ENCODE measurements around the gene TRAPPC3L. TPM values are rescaled to one million over a fixed set of nuclear protein-coding genes. Genes with fewer than 3 reads are reported as not detected.
A peak's percentile ranks its signal among the peaks of the same experiment; 100 is the strongest.

TRAPPC3L gene
- total and polyA plus RNA-seq, 2 of the 8 experiments (the other 6 are each of a cell fraction or from before 2014, with no cell fraction given) = not detected

GRCh38 chr6:116461932-116462885 lies 83.3 kb downstream of the TRAPPC3L start:
- Histone ChIP-seq H3K79me1 (ENCODE audit: low read depth, low read length) (no peaks in the 10 kb centered on the region), H3K36me3 (ENCODE audit: control insufficient read depth in 2 of 4, insufficient read depth in 4 of 4, low read length in 3 of 4) (no peaks in the 10 kb centered on the region), H2BK5ac (ENCODE audit: low read depth, low read length) (no peak overlapping the region; the same call in 1 of the 2 replicates), H3K14ac (ENCODE audit: insufficient read length) (no peak overlapping the region), H3K27ac (ENCODE audit: low read depth, low read length) (no peak overlapping the region), H2BK15ac (ENCODE audit: low read length) (peak overlapping the region; percentile 85; the same call in 1 of the 2 replicates), H3K9me3 (ENCODE audit: insufficient read depth in 2 of 2, low read depth in 1 of 2, low read length in 1 of 2) (no peaks in the 10 kb centered on the region), H4K5ac (ENCODE audit: insufficient read length, low read depth, low read length) (no peak overlapping the region), H3K9ac (replicated peaks in 1 of 4; ENCODE audit: extremely low read depth in 1 of 4, low read depth in 3 of 4, low read length in 3 of 4) (peak overlapping the region; percentile 2 to 56 (median 54); a peak in 5 of 7 replicates), H2BK20ac (ENCODE audit: low read length) (no peak overlapping the region), H3K4me3 (ENCODE audit: extremely low read depth in 1 of 4, insufficient read depth in 2 of 4, low read depth in 3 of 4, low read length in 4 of 4) (peak overlapping the region; percentile 23 to 57 (median 43)), H3K56ac (replicated peaks; ENCODE audit: insufficient read length, low read depth, low read length) (no peak overlapping the region), H3K18ac (ENCODE audit: extremely low read depth, low read length) (peak overlapping the region; percentile 81), H3K4ac (replicated peaks; ENCODE audit: insufficient read length, low read depth, low read length) (no peak overlapping the region), H2AK5ac (ENCODE audit: low read depth, low read length) (no peak overlapping the region), H2BK12ac (ENCODE audit: low read depth, low read length) (peak overlapping the region; percentile 89; the same call in 1 of the 2 replicates), H4K91ac (replicated peaks; ENCODE audit: insufficient read length, low read length) (peak overlapping the region; percentile 53), H3K27me3 (replicated peaks in 1 of 4; ENCODE audit: control insufficient read depth in 3 of 4, extremely low read depth in 1 of 4, insufficient read depth in 3 of 4, low read length in 3 of 4) (peaks cover 8 to 33% (median 25%) of the 10 kb centered on the region in 4 experiments), H3K23ac (ENCODE audit: insufficient read length) (no peak overlapping the region), H3K4me2 (ENCODE audit: insufficient read depth in 1 of 2, low read depth in 2 of 2, low read length in 2 of 2) (peak overlapping the region; percentile 57 to 87), H2AFZ (ENCODE audit: low read length) (peak overlapping the region; percentile 76), H3K23me2 (ENCODE audit: low read depth, low read length) (peaks cover 4% of the 10 kb centered on the region; the same call in 1 of the 2 replicates), H2BK120ac (replicated peaks; ENCODE audit: low read depth, low read length) (no peak overlapping the region), H4K8ac (ENCODE audit: extremely low read depth, insufficient read depth, low read length) (peak overlapping the region; percentile 75; the same call in 1 of the 2 replicates), H4K20me1 (replicated peaks in 1 of 2; ENCODE audit: control insufficient read depth in 1 of 2, insufficient read depth in 2 of 2, low read length in 2 of 2) (no peaks in the 10 kb centered on the region), H3K79me2 (ENCODE audit: control insufficient read depth in 1 of 2, insufficient read depth in 2 of 2, low read length in 2 of 2) (no peaks in the 10 kb centered on the region), H3K4me1 (replicated peaks in 1 of 4; ENCODE audit: control insufficient read depth in 3 of 4, insufficient read depth in 4 of 4, low read length in 3 of 4) (peaks cover 3 to 4% (median 3%) of the 10 kb centered on the region in 4 experiments)
- CTCF ChIA-PET (ENCODE audit: partially characterized antibody) = interaction anchor here (0.8 to 1.6 kb wide), 12 partner anchors 8 to 233 kb away, joined by 3 to 7 read pairs (median 4); no protein-coding TSS in a partner anchor
- POLR2A ChIA-PET (ENCODE audit: partially characterized antibody) = interaction anchor here (1.0 to 1.4 kb wide), 3 partner anchors 18 to 91 kb away, joined by 3 to 8 read pairs (median 4); partner anchors contain the start of gene DSE
- no peak for FAIRE-seq
- peak; percentile 60 to 83 for DNase-seq (ENCODE audit: low read depth in 1 of 2, low spot score in 2 of 2)
- whole genome bisulfite sequencing, 2 experiments (ENCODE audit: extremely low coverage in 1 of 2, insufficient coverage in 1 of 2, insufficient read length in 1 of 2, insufficient replicate concordance in 2 of 2, low coverage in 1 of 2, low lambda C conversion rate in 2 of 2, missing lambda C conversion rate in 1 of 2) = 12% methylated on average over 72 of the region's 84 CpGs; no CpG with 5 or more reads in 1 of the 2 experiments
- TF ChIP-seq GTF2F1 (IDR thresholded peaks at IDR 0.05; ENCODE audit: borderline replicate concordance, low read depth, low read length) = no peak
- no peak; a peak in 1 of 4 replicates for TF ChIP-seq SIN3A (conservative IDR thresholded peaks at IDR 0.05 in 1 of 2, IDR thresholded peaks at IDR 0.05 in 1 of 2; ENCODE audit: low read depth in 1 of 2, low read length in 2 of 2)
- no peak for TF ChIP-seq SAP30 (IDR thresholded peaks at IDR 0.05; ENCODE audit: insufficient read depth, insufficient replicate concordance, low read length)
- TF ChIP-seq FOSL1 (IDR thresholded peaks at IDR 0.05; ENCODE audit: insufficient read depth, low read depth, low read length) = no peak
- TF ChIP-seq SP4 (IDR thresholded peaks at IDR 0.05; ENCODE audit: low read length) = no peak
- no peak for TF ChIP-seq CHD1 (IDR thresholded peaks at IDR 0.05; ENCODE audit: low read depth, low read length)
- no peak for TF ChIP-seq BRCA1 (IDR thresholded peaks at IDR 0.05; ENCODE audit: low read depth, low read length)
- no peak for TF ChIP-seq JUND (IDR thresholded peaks at IDR 0.05; ENCODE audit: low read length)
- TF ChIP-seq CEBPB (IDR thresholded peaks at IDR 0.05; ENCODE audit: low read depth, low read length) = no peak
- TF ChIP-seq EP300 (IDR thresholded peaks at IDR 0.05; ENCODE audit: borderline replicate concordance in 1 of 2, low read depth in 2 of 2, low read length in 2 of 2) = peak in 1 of 2 experiments; percentile 2; a peak in 1 of 3 replicates
- TF ChIP-seq BACH1 (IDR thresholded peaks at IDR 0.05; ENCODE audit: low read length) = peak; percentile 77

All from H1 (cell line).